Lung (tissue), 12 donors: ENCODE measurements around the gene SLC6A12. TPM values are rescaled to one million over a fixed set of nuclear protein-coding genes. Genes with fewer than 3 reads are reported as not detected.

Experiments
- ATAC-seq: fragments of 200-7000 bp; cut with Tn5 transposase; one replicate; pipeline ENCODE4 v1.9.1; 2020; ENCODE audit warnings: moderate number of reproducible peaks; ENCODE audit not compliant: insufficient read depth, low FRiP score
- DNase-seq, 3 donors: peaks; one replicate each; pipeline ENCODE4 v3.0.0-alpha.2; 2013 to 2017
- H3K27ac ChIP-seq, 2 donors: one replicate each; pipeline ENCODE4 v1.5.1; 2013; ENCODE audit warnings: mild to moderate bottlenecking in 2 of 2, moderate library complexity in 2 of 2, control low read depth in 1 of 2, inconsistent platforms in 1 of 2, low read depth in 1 of 2, low read length in 1 of 2
- H3K27me3 ChIP-seq, 3 donors: one replicate each; pipeline ENCODE4 v1.5.1; 2013; ENCODE audit warnings: low read length in 2 of 3; ENCODE audit not compliant: control insufficient read depth in 3 of 3, insufficient read depth in 3 of 3
- H3K36me3 ChIP-seq, 4 donors: one replicate each; pipeline ENCODE4 v1.5.1; 2013; ENCODE audit warnings: low read length in 4 of 4, mild to moderate bottlenecking in 1 of 4, moderate library complexity in 1 of 4; ENCODE audit not compliant: control insufficient read depth in 4 of 4, insufficient read depth in 4 of 4
- H3K4me1 ChIP-seq, 5 donors: one replicate each; pipeline ENCODE4 v1.5.1; 2013; ENCODE audit warnings: low read length in 5 of 5, mild to moderate bottlenecking in 2 of 5, moderate library complexity in 1 of 5; ENCODE audit not compliant: control insufficient read depth in 5 of 5, insufficient read depth in 5 of 5
- H3K4me3 ChIP-seq: one replicate; pipeline ENCODE4 v1.5.1; 2013; ENCODE audit warnings: mild to moderate bottlenecking, control low read depth, moderate library complexity
- H3K9ac ChIP-seq, 2 donors: one replicate each; pipeline ENCODE4 v1.5.1; 2013; ENCODE audit warnings: low read length in 2 of 2, control low read depth in 1 of 2; ENCODE audit not compliant: insufficient read depth in 1 of 2
- H3K9me3 ChIP-seq, 4 donors: one replicate each; pipeline ENCODE4 v1.5.1; 2013; ENCODE audit warnings: low read length in 3 of 4, mild to moderate bottlenecking in 1 of 4, moderate library complexity in 1 of 4; ENCODE audit not compliant: control insufficient read depth in 4 of 4, insufficient read depth in 3 of 4
- CTCF ChIP-seq: IDR thresholded peaks from 2 replicates; pipeline ENCODE4 v1.5.1; 2012; ENCODE audit warnings: mild to moderate bottlenecking; ENCODE audit errors: control extremely low read depth, extremely low read depth
- WGBS, 2 donors: extraction: QIAGEN DNeasy Blood & Tissue Kit; methylation state at CpG; one replicate each; pipeline ENCODE4 v1.1.7; 2013; 5-methylcytosine and 5-hydroxymethylcytosine counted together
- polyA plus RNA-seq, 2 donors: library from polyadenylated mRNA; stranded (reverse); fragments of 200-250 nt; gene quantifications; one replicate each; pipeline ENCODE4 v1.2.1, GENCODE V29; 2013
- total RNA-seq, 2 donors: library from RNA; depleted of rRNA in 1 of 2; stranded (reverse); fragments of >200 nt in 1 of 2; gene quantifications; one replicate each; pipeline ENCODE4 v1.2.1, GENCODE V29; 2014 to 2021
- donor health status: control.
- donor health status: control.
- donor health status: Bipolar disorder and iron deficiency.
- donor health status: healthy.
- donor health status: DM: yes; HTN: yes; CAD: no.

SLC6A12 gene
- total and polyA plus RNA-seq, 4 donors, result 1.7 to 4.5 (median 3.1) TPM

GRCh38 chr12:209851-210250, 4.1 kb downstream of the SLC6A12 start:
- WGBS, 2 donors, result 92 to 93% methylated on average over 12 of the region's 12 CpGs
- no peak overlapping the region for H3K4me3 ChIP-seq
- no peak for DNase-seq
- no peaks in the 10 kb centered on the region for H3K27me3 ChIP-seq
- H3K27ac ChIP-seq, result no peak overlapping the region
- H3K36me3 ChIP-seq, result no peaks in the 10 kb centered on the region
- no peak for ATAC-seq
- no peak overlapping the region for H3K9ac ChIP-seq
- no peak for TF ChIP-seq CTCF
- peaks cover 0 to 16% (median 7%) of the 10 kb centered on the region in 5 donors for H3K4me1 ChIP-seq
- H3K9me3 ChIP-seq, result peaks cover 0 to 2% (median 0%) of the 10 kb centered on the region in 4 donors

DNA sequence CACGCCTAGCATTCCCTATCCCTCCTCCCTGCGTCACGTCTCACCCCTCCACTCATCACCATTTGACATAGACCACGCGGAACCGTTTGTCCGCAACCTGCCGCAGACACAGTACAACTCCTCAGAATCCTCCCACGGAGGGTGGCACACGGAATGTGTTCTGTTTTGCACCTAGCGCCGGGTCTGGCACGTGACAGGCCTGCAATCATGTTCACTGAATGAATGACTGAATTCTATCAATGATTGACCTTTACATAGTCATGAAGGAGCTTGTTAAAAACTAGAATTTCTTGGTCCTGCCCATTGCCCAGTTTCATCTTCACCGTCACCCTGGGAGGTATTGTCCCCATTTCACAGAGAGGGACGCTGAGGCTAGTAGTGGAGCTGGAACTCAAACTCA, 4.7 kb downstream of the SLC6A12 start:
- Histone ChIP-seq H3K4me1 (peaks cover 0 to 16% (median 7%) of the 10 kb centered on the region in 5 donors), H3K9ac (no peak overlapping the region), H3K27me3 (no peaks in the 10 kb centered on the region), H3K27ac (no peak overlapping the region), H3K9me3 (peaks cover 0 to 4% (median 0%) of the 10 kb centered on the region in 4 donors), H3K36me3 (no peaks in the 10 kb centered on the region), H3K4me3 (no peak overlapping the region)
- DNase-seq, result no peak
- no peak for ATAC-seq
- no peak for TF ChIP-seq CTCF
- WGBS, 2 donors, result 79 to 92% methylated on average over 15 of the region's 15 CpGs

- ATAC-seq, result no peak
- peaks cover 0 to 20% (median 10%) of the 10 kb centered on the region in 5 donors for H3K4me1 ChIP-seq
- WGBS, 2 donors, result 79 to 83% methylated on average over 4 of the region's 4 CpGs
- no peak for TF ChIP-seq CTCF
- no peak for DNase-seq
- no peaks in the 10 kb centered on the region for H3K27me3 ChIP-seq
- no peaks in the 10 kb centered on the region for H3K36me3 ChIP-seq
- H3K9me3 ChIP-seq, result peaks cover 0 to 4% (median 0%) of the 10 kb centered on the region in 4 donors
- H3K4me3 ChIP-seq, result no peak overlapping the region
- H3K27ac ChIP-seq, result no peak overlapping the region
- H3K9ac ChIP-seq, result no peak overlapping the region
These were observed 5.1 kb downstream of the SLC6A12 start for GRCh38 chr12:208813-209212.

GRCh38 chr12:207804-208203, 6.2 kb downstream of the SLC6A12 start:
- peaks cover 0 to 4% (median 0%) of the 10 kb centered on the region in 4 donors for H3K9me3 ChIP-seq
- H3K9ac ChIP-seq, result no peak overlapping the region
- no peaks in the 10 kb centered on the region for H3K27me3 ChIP-seq
- 89 to 93% methylated on average over 10 of the region's 10 CpGs for WGBS, 2 donors
- H3K4me3 ChIP-seq, result no peak overlapping the region
- DNase-seq (no peak), ATAC-seq (no peak)
- no peak overlapping the region for H3K27ac ChIP-seq
- no peaks in the 10 kb centered on the region for H3K36me3 ChIP-seq
- peaks cover 0 to 13% (median 8%) of the 10 kb centered on the region in 5 donors for H3K4me1 ChIP-seq
- TF ChIP-seq CTCF, result no peak
